Measurements from ENCODE around the gene ZFAND2B.

The ZFAND2B gene

GRCh38 chr2:219228041-219228910 is 21.7 kb downstream of the ZFAND2B start:
- Mint-ChIP-seq H3K4me1 (peaks cover 33% of the 10 kb centered on the region), H3K27ac (peak overlapping the region; percentile 45 to 62 (median 51)), H3K36me3 (ENCODE audit: low read depth) (peaks cover 45% of the 10 kb centered on the region), H3K9me3 (no peaks in the 10 kb centered on the region), H3K27me3 (ENCODE audit: low read depth) (no peaks in the 10 kb centered on the region), H3K4me3 (peak overlapping the region; percentile 80 to 85 (median 84))
- TF ChIP-seq, protein P1, sequence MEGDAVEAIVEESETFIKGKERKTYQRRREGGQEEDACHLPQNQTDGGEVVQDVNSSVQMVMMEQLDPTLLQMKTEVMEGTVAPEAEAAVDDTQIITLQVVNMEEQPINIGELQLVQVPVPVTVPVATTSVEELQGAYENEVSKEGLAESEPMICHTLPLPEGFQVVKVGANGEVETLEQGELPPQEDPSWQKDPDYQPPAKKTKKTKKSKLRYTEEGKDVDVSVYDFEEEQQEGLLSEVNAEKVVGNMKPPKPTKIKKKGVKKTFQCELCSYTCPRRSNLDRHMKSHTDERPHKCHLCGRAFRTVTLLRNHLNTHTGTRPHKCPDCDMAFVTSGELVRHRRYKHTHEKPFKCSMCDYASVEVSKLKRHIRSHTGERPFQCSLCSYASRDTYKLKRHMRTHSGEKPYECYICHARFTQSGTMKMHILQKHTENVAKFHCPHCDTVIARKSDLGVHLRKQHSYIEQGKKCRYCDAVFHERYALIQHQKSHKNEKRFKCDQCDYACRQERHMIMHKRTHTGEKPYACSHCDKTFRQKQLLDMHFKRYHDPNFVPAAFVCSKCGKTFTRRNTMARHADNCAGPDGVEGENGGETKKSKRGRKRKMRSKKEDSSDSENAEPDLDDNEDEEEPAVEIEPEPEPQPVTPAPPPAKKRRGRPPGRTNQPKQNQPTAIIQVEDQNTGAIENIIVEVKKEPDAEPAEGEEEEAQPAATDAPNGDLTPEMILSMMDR (IDR thresholded peaks at IDR 0.05; ENCODE audit: unreplicated experiment in 3 of 3): no peak

DNA sequence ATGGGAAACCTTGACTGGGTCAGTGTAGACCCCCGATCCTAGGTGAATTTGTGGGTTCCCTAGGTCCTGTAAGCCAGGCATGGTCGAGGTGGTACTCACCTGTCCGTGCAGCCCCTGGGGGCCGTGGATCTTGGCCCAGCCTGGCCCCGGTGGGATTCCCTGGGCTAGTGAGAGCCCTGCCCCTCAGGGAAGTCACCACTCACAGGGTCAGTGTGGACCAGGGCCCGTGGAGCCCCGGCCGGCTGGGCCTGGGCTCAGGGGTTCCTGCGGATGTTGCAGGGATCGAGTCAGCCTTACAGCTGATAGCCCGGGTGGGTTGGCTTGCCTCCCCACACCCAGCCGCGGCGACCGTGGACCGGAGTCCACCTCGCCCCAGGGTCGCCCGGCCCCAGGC is 22.3 kb downstream of the ZFAND2B start:
- TF ChIP-seq, protein P1 (IDR thresholded peaks at IDR 0.05; ENCODE audit: unreplicated experiment in 3 of 3): no peak
- Mint-ChIP-seq H3K27me3 (ENCODE audit: low read depth) (no peaks in the 10 kb centered on the region), H3K36me3 (ENCODE audit: low read depth) (peaks cover 45% of the 10 kb centered on the region), H3K9me3 (no peaks in the 10 kb centered on the region), H3K4me3 (peak overlapping the region; percentile 80 to 85 (median 84)), H3K4me1 (peaks cover 33% of the 10 kb centered on the region), H3K27ac (peak overlapping the region in 2 of 3 experiments; percentile 97 to 98)

DNA sequence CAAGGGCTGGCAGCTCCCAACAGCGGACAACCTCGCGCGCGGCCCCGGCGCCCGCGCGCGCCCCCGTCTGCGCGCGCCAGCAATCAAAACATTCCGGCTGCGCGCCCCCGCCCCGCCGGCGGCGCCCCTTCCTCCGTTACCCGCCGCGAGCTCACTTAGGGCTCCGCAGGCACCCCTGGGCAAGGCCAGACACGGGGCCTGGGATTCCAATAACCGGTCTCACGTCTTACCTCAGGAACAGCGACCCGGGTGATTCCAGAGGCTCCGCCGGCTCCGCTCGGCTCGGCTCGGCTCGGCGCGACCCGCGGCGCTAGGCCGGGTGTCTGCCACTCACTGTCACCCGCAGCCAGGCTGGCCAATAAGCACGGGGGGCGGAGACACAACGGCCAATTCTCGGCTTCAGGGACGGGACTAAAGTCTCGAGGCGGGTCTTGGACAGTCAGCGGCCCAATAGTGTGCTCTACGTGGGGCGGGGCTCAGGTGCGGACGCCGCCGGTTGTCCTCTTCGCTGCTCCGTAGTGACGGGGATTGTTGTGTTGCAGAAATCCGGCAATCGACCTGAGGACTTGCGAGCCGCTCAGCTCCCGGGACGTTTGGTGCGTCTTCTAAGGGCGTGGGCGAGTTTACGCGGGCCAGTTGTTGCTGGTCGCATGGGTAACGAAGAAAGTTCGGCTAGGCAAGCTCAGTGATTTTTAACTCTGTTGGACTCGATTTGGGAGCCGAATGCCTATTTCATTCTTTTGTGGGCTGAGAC is 22.9 kb downstream of the ZFAND2B start, which contains the start of the genes ANKZF1 and ATG9A:
Gene ANKZF1 (plus strand): TSS at position 502 of the 754 bp plus-strand sequence. CDS start 452 bp downstream, outside the sequence.
Gene ATG9A (minus strand): TSS at position 332 of the 754 bp plus-strand sequence. CDS start 1,612 bp downstream, outside the sequence.
- H3K36me3 Mint-ChIP-seq (ENCODE audit: low read depth): peaks cover 45% of the 10 kb centered on the region
- no peaks in the 10 kb centered on the region for H3K9me3 Mint-ChIP-seq
- H3K27ac Mint-ChIP-seq: peak within 1 kb of the TSS; percentile 97 to 98 (median 97)
- H3K4me3 Mint-ChIP-seq: peak within 1 kb of the TSS; percentile 93 to 100 (median 99)
- peaks cover 33% of the 10 kb centered on the region for H3K4me1 Mint-ChIP-seq
- TF ChIP-seq, protein P1 (IDR thresholded peaks at IDR 0.05; ENCODE audit: unreplicated experiment in 3 of 3): no peak
- no peaks in the 10 kb centered on the region for H3K27me3 Mint-ChIP-seq (ENCODE audit: low read depth)

DNA sequence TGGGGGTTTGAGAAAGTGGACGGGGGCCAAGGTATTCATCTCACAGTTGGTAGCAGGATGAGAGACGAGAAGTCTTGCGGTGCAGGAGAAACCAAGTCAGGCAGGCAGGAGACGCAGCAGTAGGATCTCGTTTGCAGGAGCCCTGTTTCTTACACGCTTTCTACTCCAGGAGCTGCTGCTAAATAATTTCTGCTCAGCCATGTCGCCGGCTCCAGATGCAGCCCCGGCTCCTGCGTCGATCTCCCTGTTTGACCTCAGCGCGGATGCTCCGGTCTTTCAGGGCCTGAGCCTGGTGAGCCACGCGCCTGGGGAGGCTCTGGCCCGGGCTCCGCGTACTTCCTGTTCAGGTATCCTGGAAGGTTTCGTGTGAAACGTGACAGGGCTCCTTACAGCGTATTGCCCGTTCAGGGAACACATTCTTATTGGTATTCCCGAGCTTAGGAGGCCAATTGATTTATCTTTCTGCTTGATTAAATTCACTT is 23.5 kb downstream of the ZFAND2B start:
- Mint-ChIP-seq H3K4me1 (peaks cover 33% of the 10 kb centered on the region), H3K9me3 (no peaks in the 10 kb centered on the region), H3K27me3 (ENCODE audit: low read depth) (no peaks in the 10 kb centered on the region), H3K4me3 (peak overlapping the region; percentile 93 to 100 (median 99)), H3K36me3 (ENCODE audit: low read depth) (peaks cover 42% of the 10 kb centered on the region), H3K27ac (peak overlapping the region; percentile 97 to 98 (median 97))
- TF ChIP-seq, protein P1 (IDR thresholded peaks at IDR 0.05; ENCODE audit: unreplicated experiment in 3 of 3): no peak

DNA sequence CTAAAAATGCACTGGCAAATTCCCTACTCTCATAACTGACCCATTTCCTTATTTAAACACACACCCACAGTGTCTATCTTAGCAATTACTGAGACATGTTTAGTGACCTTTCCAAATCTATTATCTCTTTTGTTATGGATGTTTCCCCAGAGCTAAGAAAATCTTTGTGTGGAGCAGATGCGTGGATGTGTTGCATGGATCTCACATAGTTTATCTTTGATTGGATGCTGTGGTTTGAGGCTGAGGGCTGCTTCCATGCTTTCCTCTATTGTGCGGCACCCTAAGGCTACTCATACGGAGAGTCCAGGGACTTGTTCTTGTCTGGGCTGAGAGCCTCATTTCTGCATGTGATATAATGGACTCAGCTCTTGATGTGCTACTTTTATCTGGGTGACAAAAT is 27.7 kb downstream of the ZFAND2B start:
- H3K27ac Mint-ChIP-seq: no peak overlapping the region
- peaks cover 57% of the 10 kb centered on the region for H3K36me3 Mint-ChIP-seq (ENCODE audit: low read depth)
- no peaks in the 10 kb centered on the region for H3K9me3 Mint-ChIP-seq
- peak overlapping the region in 1 of 3 experiments; percentile 45 for H3K4me3 Mint-ChIP-seq
- TF ChIP-seq, protein P1 (IDR thresholded peaks at IDR 0.05; ENCODE audit: unreplicated experiment in 3 of 3): no peak
- no peaks in the 10 kb centered on the region for H3K27me3 Mint-ChIP-seq (ENCODE audit: low read depth)
- H3K4me1 Mint-ChIP-seq: peaks cover 11% of the 10 kb centered on the region
